ENCODE data around the gene MAPRE2.
"Not testable (repeated sequence)": the region's sequence is repeated elsewhere in the genome, so short reads cannot be mapped to it uniquely, and the experiment has no call there.

MAPRE2 gene

GRCh38 chr18:35091841-35092240 lies 50.6 kb downstream of the MAPRE2 start:
- DNase-seq (ENCODE audit: low read depth), result no peak

GRCh38 chr18:35095983-35096676 lies 54.9 kb downstream of the MAPRE2 start:
- DNase-seq (ENCODE audit: low read depth), result no peak

GRCh38 chr18:35096677-35097011 lies 55.4 kb downstream of the MAPRE2 start:
- no peak for DNase-seq (ENCODE audit: low read depth)

- DNase-seq (ENCODE audit: low read depth), result no peak
These were observed 56.0 kb downstream of the MAPRE2 start for GRCh38 chr18:35097195-35097594.

- no peak for DNase-seq (ENCODE audit: low read depth)
These were observed 56.5 kb downstream of the MAPRE2 start for GRCh38 chr18:35097763-35098162.

- DNase-seq (ENCODE audit: low read depth), result no peak
These were observed 58.7 kb downstream of the MAPRE2 start for GRCh38 chr18:35099911-35100310.

GRCh38 chr18:35104391-35105051 lies 63.3 kb downstream of the MAPRE2 start:
- DNase-seq (ENCODE audit: low read depth), result no peak

- no peak for DNase-seq (ENCODE audit: low read depth)
These were observed 65.0 kb downstream of the MAPRE2 start for GRCh38 chr18:35106013-35106844.

- no peak for DNase-seq (ENCODE audit: low read depth)
These were observed 65.6 kb downstream of the MAPRE2 start for GRCh38 chr18:35106845-35107148.

- DNase-seq (ENCODE audit: low read depth), result no peak
These were observed 66.0 kb downstream of the MAPRE2 start for GRCh38 chr18:35107216-35107615.

GRCh38 chr18:35108088-35108487 lies 66.9 kb downstream of the MAPRE2 start:
- DNase-seq (ENCODE audit: low read depth), result not testable (repeated sequence)

- no peak for DNase-seq (ENCODE audit: low read depth)
These were observed 68.8 kb downstream of the MAPRE2 start for GRCh38 chr18:35110059-35110458.

GRCh38 chr18:35110554-35111485 lies 69.6 kb downstream of the MAPRE2 start:
- DNase-seq (ENCODE audit: low read depth), result no peak

- DNase-seq (ENCODE audit: low read depth), result no peak
These were observed 71.5 kb downstream of the MAPRE2 start for GRCh38 chr18:35112696-35113095.

- DNase-seq (ENCODE audit: low read depth), result no peak
These were observed 73.1 kb downstream of the MAPRE2 start for GRCh38 chr18:35114305-35114704.

- DNase-seq (ENCODE audit: low read depth), result no peak
These were observed 75.6 kb downstream of the MAPRE2 start for GRCh38 chr18:35116784-35117318.

GRCh38 chr18:35117372-35117771 lies 76.2 kb downstream of the MAPRE2 start:
- no peak for DNase-seq (ENCODE audit: low read depth)

GRCh38 chr18:35117951-35118411 lies 76.8 kb downstream of the MAPRE2 start:
- no peak for DNase-seq (ENCODE audit: low read depth)

- no peak for DNase-seq (ENCODE audit: low read depth)
These were observed 77.4 kb downstream of the MAPRE2 start for GRCh38 chr18:35118641-35119040.

GRCh38 chr18:35121038-35121437 lies 79.8 kb downstream of the MAPRE2 start:
- no peak for DNase-seq (ENCODE audit: low read depth)

GRCh38 chr18:35121531-35121930 lies 80.3 kb downstream of the MAPRE2 start:
- no peak for DNase-seq (ENCODE audit: low read depth)

Data from stimulated activated CD8-positive, alpha-beta memory T cell treated with anti-CD3 and anti-CD28 coated beads, Interleukin-15, amount 100 ng/mL, for 24 hours (primary cell).